Stimulated activated CD8-positive, alpha-beta memory T cell treated with anti-CD3 and anti-CD28 coated beads, Interleukin-7, amount 100 ng/mL, for 1 hour (primary cell): ENCODE measurements around the gene ADRB1.

Experiments used
- DNase-seq, 2 donors: peaks; one replicate each; pipeline ENCODE4 v3.0.0-alpha.2; 2020; ENCODE audit warnings: low read depth in 2 of 2

ADRB1 gene

GRCh38 chr10:114026189-114027040 is 17.3 kb upstream of the ADRB1 start:
- DNase-seq, result no peak

GRCh38 chr10:114027041-114027394 is 16.6 kb upstream of the ADRB1 start:
- no peak for DNase-seq

- no peak for DNase-seq
These were observed 15.7 kb upstream of the ADRB1 start for GRCh38 chr10:114027951-114028350.

- no peak for DNase-seq
These were observed 15.2 kb upstream of the ADRB1 start for GRCh38 chr10:114028425-114028824.

- no peak for DNase-seq
These were observed 14.0 kb upstream of the ADRB1 start for GRCh38 chr10:114029655-114030054.

- DNase-seq, result no peak
These were observed 13.5 kb upstream of the ADRB1 start for GRCh38 chr10:114030140-114030539.

GRCh38 chr10:114031073-114031972 is 12.3 kb upstream of the ADRB1 start:
- no peak for DNase-seq

- DNase-seq, result no peak
These were observed 10.1 kb upstream of the ADRB1 start for GRCh38 chr10:114033566-114033965.

- DNase-seq, result no peak
These were observed 8.6 kb upstream of the ADRB1 start for GRCh38 chr10:114034923-114035645.

GRCh38 chr10:114035791-114036190 is 7.9 kb upstream of the ADRB1 start:
- no peak for DNase-seq

GRCh38 chr10:114038819-114039218 is 4.8 kb upstream of the ADRB1 start:
- no peak for DNase-seq

- DNase-seq, result no peak
These were observed 2.5 kb upstream of the ADRB1 start for GRCh38 chr10:114041166-114041565.

- no peak for DNase-seq
These were observed 653 bp upstream of the ADRB1 start for GRCh38 chr10:114042895-114043531.

- no peak for DNase-seq
These were observed 825 bp downstream of the ADRB1 start for GRCh38 chr10:114044247-114045135.

- no peak for DNase-seq
These were observed 1.7 kb downstream of the ADRB1 start for GRCh38 chr10:114045136-114046086.

GRCh38 chr10:114046087-114046458 is 2.4 kb downstream of the ADRB1 start:
- no peak for DNase-seq

GRCh38 chr10:114048472-114048871 is 4.8 kb downstream of the ADRB1 start:
- DNase-seq, result no peak

GRCh38 chr10:114051714-114052113 is 8.0 kb downstream of the ADRB1 start:
- DNase-seq, result no peak

- no peak for DNase-seq
These were observed 8.6 kb downstream of the ADRB1 start for GRCh38 chr10:114052255-114052654.

GRCh38 chr10:114053946-114054345 is 10.3 kb downstream of the ADRB1 start:
- no peak for DNase-seq
